H9 (cell line): ENCODE measurements around the gene ASIC4. TPM values are rescaled to one million over a fixed set of nuclear protein-coding genes. Genes with fewer than 3 reads are reported as not detected.

Experiments
- DNase-seq: peaks from one replicate; pipeline ENCODE4 v3.0.0-alpha.2; 2017
- H2AFZ ChIP-seq: one replicate; pipeline ENCODE4 v1.6.1; 2013; ENCODE audit warnings: mild to moderate bottlenecking, low read length, control low read depth, moderate library complexity
- H2AK5ac ChIP-seq: 2 replicates; pipeline ENCODE4 v1.6.1; 2013; ENCODE audit warnings: low read length, control low read depth, mixed read lengths; ENCODE audit not compliant: insufficient read length
- H2BK120ac ChIP-seq: one replicate; pipeline ENCODE4 v1.6.1; 2013; ENCODE audit warnings: low read depth, mild to moderate bottlenecking, low read length, control low read depth, inconsistent platforms; ENCODE audit not compliant: poor library complexity, severe bottlenecking
- H2BK12ac ChIP-seq: 2 replicates; pipeline ENCODE4 v1.6.1; 2013; ENCODE audit warnings: low read length, control low read depth, mixed read lengths, low read depth; ENCODE audit not compliant: insufficient read length
- H2BK15ac ChIP-seq: 2 replicates; pipeline ENCODE4 v1.6.1; 2013; ENCODE audit warnings: low read depth, low read length, control low read depth
- H2BK20ac ChIP-seq: one replicate; pipeline ENCODE4 v1.6.1; 2013; ENCODE audit warnings: low read depth, mild to moderate bottlenecking, low read length, control low read depth, inconsistent platforms; ENCODE audit not compliant: poor library complexity, severe bottlenecking
- H2BK5ac ChIP-seq: 2 replicates; pipeline ENCODE4 v1.6.1; 2013; ENCODE audit warnings: low read length, control low read depth, mixed read lengths; ENCODE audit not compliant: insufficient read length
- H3K14ac ChIP-seq: 2 replicates; pipeline ENCODE4 v1.6.1; 2013; ENCODE audit warnings: low read length, control low read depth; ENCODE audit not compliant: insufficient read depth
- H3K18ac ChIP-seq: 2 replicates; pipeline ENCODE4 v1.6.1; 2013; ENCODE audit warnings: low read depth, mild to moderate bottlenecking, mixed read lengths, low read length, control low read depth; ENCODE audit not compliant: insufficient read length
- H3K23ac ChIP-seq: 2 replicates; pipeline ENCODE4 v1.6.1; 2013; ENCODE audit warnings: low read length, control low read depth, mixed read lengths, low read depth; ENCODE audit not compliant: insufficient read length
- H3K23me2 ChIP-seq: 2 replicates; pipeline ENCODE4 v1.6.1; 2013; ENCODE audit warnings: low read depth, mild to moderate bottlenecking, mixed read lengths, low read length, control low read depth; ENCODE audit not compliant: insufficient read length, poor library complexity, severe bottlenecking
- H3K27ac ChIP-seq: 2 replicates; pipeline ENCODE4 v1.5.1; 2013; ENCODE audit warnings: low read length, control low read depth, mixed read lengths, low read depth; ENCODE audit not compliant: insufficient read length
- H3K27me3 ChIP-seq: 2 replicates; pipeline ENCODE4 v1.6.1; 2013; ENCODE audit warnings: low read length, control low read depth, inconsistent platforms; ENCODE audit not compliant: insufficient read depth
- H3K4ac ChIP-seq: 2 replicates; pipeline ENCODE4 v1.6.1; 2013; ENCODE audit warnings: low read depth, mild to moderate bottlenecking, control low read depth, inconsistent platforms, low read length, moderate library complexity
- H3K4me1 ChIP-seq: 2 replicates; pipeline ENCODE4 v1.6.1; 2013; ENCODE audit warnings: low read length, control low read depth, inconsistent platforms; ENCODE audit not compliant: insufficient read depth
- H3K4me2 ChIP-seq: 2 replicates; pipeline ENCODE4 v1.6.1; 2013; ENCODE audit warnings: low read length, control low read depth, mixed read lengths; ENCODE audit not compliant: insufficient read length, insufficient read depth
- H3K56ac ChIP-seq: 2 replicates; pipeline ENCODE4 v1.6.1; 2013; ENCODE audit warnings: low read depth, mild to moderate bottlenecking, mixed read lengths, low read length, control low read depth; ENCODE audit not compliant: insufficient read length
- H3K79me1 ChIP-seq: 2 replicates; pipeline ENCODE4 v1.6.1; 2013; ENCODE audit warnings: low read depth, mild to moderate bottlenecking, moderate library complexity, low read length, control low read depth, inconsistent platforms; ENCODE audit not compliant: insufficient read depth, poor library complexity, severe bottlenecking
- H3K79me2 ChIP-seq: 2 replicates; pipeline ENCODE4 v1.6.1; 2013; ENCODE audit warnings: low read length, control low read depth, inconsistent platforms; ENCODE audit not compliant: insufficient read depth
- H3K9ac ChIP-seq: 2 replicates; pipeline ENCODE4 v1.6.1; 2013; ENCODE audit warnings: low read length, control low read depth, mixed read lengths; ENCODE audit not compliant: insufficient read length; ENCODE audit errors: extremely low read depth
- H3K9me3 ChIP-seq: one replicate; pipeline ENCODE4 v1.6.1; 2013; ENCODE audit warnings: low read depth, low read length, inconsistent platforms; ENCODE audit not compliant: control insufficient read depth
- H3T11ph ChIP-seq: one replicate; pipeline ENCODE4 v1.6.1; 2013; ENCODE audit warnings: mild to moderate bottlenecking, low read length, control low read depth, inconsistent platforms
- H4K20me1 ChIP-seq: one replicate; pipeline ENCODE4 v1.6.1; 2013; ENCODE audit not compliant: control insufficient read depth, insufficient read length, insufficient read depth
- H4K5ac ChIP-seq: 2 replicates; pipeline ENCODE4 v1.6.1; 2013; ENCODE audit warnings: low read depth, mild to moderate bottlenecking, mixed read lengths, low read length, control low read depth; ENCODE audit not compliant: insufficient read length
- H4K8ac ChIP-seq: replicated peaks from 2 replicates; pipeline ENCODE4 v1.6.1; 2013; ENCODE audit warnings: low read length, control low read depth, mixed read lengths, low read depth; ENCODE audit not compliant: insufficient read length
- H4K91ac ChIP-seq: 2 replicates; pipeline ENCODE4 v1.6.1; 2013; ENCODE audit warnings: low read depth, mild to moderate bottlenecking, moderate library complexity, mixed read lengths, low read length, control low read depth; ENCODE audit not compliant: insufficient read length
- H3K27ac Mint-ChIP-seq, 3 experiments: 2 replicates in 2 of 3; 3 replicates in 1 of 3; pipeline ENCODE4 v1.8.0; 2020 to 2021; ENCODE audit warnings: mixed read lengths in 3 of 3, mild to moderate bottlenecking in 1 of 3, moderate library complexity in 1 of 3
- H3K27me3 Mint-ChIP-seq: 2 replicates; pipeline ENCODE4 v1.8.0; 2021; ENCODE audit warnings: low read depth, mild to moderate bottlenecking, moderate library complexity, mixed read lengths
- H3K36me3 Mint-ChIP-seq, 3 experiments: 2 replicates in 2 of 3; 3 replicates in 1 of 3; pipeline ENCODE4 v1.8.0; 2020 to 2021; ENCODE audit warnings: low read depth in 3 of 3, mixed read lengths in 3 of 3; ENCODE audit not compliant: insufficient read depth in 1 of 3
- H3K4me1 Mint-ChIP-seq, 2 experiments: 2 replicates each; pipeline ENCODE4 v1.8.0; 2020; ENCODE audit warnings: mixed read lengths in 2 of 2
- H3K4me3 Mint-ChIP-seq, 2 experiments: 2 replicates in 1 of 2; 3 replicates in 1 of 2; pipeline ENCODE4 v1.8.0; 2020 to 2021; ENCODE audit warnings: mild to moderate bottlenecking in 2 of 2, mixed read lengths in 2 of 2, moderate library complexity in 1 of 2
- H3K9me3 Mint-ChIP-seq, 2 experiments: 2 replicates in 1 of 2; 3 replicates in 1 of 2; pipeline ENCODE4 v1.8.0; 2020; ENCODE audit warnings: mild to moderate bottlenecking in 2 of 2, mixed read lengths in 2 of 2, moderate library complexity in 1 of 2
- CTCF ChIP-seq: fragments of 200-600 bp; sonication (generic); conservative IDR thresholded peaks from 3 replicates; pipeline ENCODE4 v1.8.0; 2021; ENCODE audit warnings: antibody characterized with exemption, mild to moderate bottlenecking
- WGBS: extraction: QIAGEN DNeasy Blood & Tissue Kit; methylation state at CpG from one replicate; pipeline ENCODE4 v1.1.7; 2013; ENCODE audit warnings: missing lambda C conversion rate, low lambda C conversion rate, mixed read lengths; ENCODE audit not compliant: insufficient read length; ENCODE audit errors: extremely low coverage; 5-methylcytosine and 5-hydroxymethylcytosine counted together
- total RNA-seq: library from RNA; stranded (reverse); gene quantifications from 2 replicates; pipeline ENCODE4 v1.2.1, GENCODE V29; 2021

ASIC4 gene
- total RNA-seq, 1 experiment from 2014 or later, result 0.37 TPM

GRCh38 chr2:219557791-219558785 is 43.8 kb downstream of the ASIC4 start:
- Histone ChIP-seq H3K79me2 (no peaks in the 10 kb centered on the region), H4K5ac (no peak overlapping the region), H3K9me3 (no peaks in the 10 kb centered on the region), H3K18ac (no peak overlapping the region), H3T11ph (no peak overlapping the region), H3K4me2 (no peak overlapping the region), H3K4me1 (peaks cover 17% of the 10 kb centered on the region; the same call in 1 of the 2 replicates), H2BK20ac (no peak overlapping the region), H2BK120ac (no peak overlapping the region), H3K23ac (no peak overlapping the region), H3K27ac (no peak overlapping the region), H3K23me2 (no peaks in the 10 kb centered on the region), H2AFZ (no peak overlapping the region), H2BK15ac (no peak overlapping the region), H4K8ac (no peak overlapping the region), H4K91ac (no peak overlapping the region), H2AK5ac (no peak overlapping the region), H3K79me1 (no peaks in the 10 kb centered on the region), H4K20me1 (no peaks in the 10 kb centered on the region), H2BK5ac (no peak overlapping the region), H3K27me3 (peaks cover 4% of the 10 kb centered on the region; the same call in 1 of the 2 replicates), H3K14ac (no peak overlapping the region), H3K56ac (no peak overlapping the region), H3K9ac (no peak overlapping the region), H2BK12ac (no peak overlapping the region), H3K4ac (no peak overlapping the region)
- Mint-ChIP-seq H3K36me3 (peaks cover 19 to 53% (median 46%) of the 10 kb centered on the region in 3 experiments), H3K4me1 (peaks cover 34 to 39% of the 10 kb centered on the region in 2 experiments), H3K4me3 (no peak overlapping the region), H3K27ac (no peak overlapping the region; a peak in 1 of 7 replicates), H3K27me3 (peaks cover 20% of the 10 kb centered on the region), H3K9me3 (no peaks in the 10 kb centered on the region; a peak in 1 of 5 replicates)
- no peak for DNase-seq
- no CpG with 5 or more reads among the region's 25 CpGs for WGBS
- TF ChIP-seq CTCF, result no peak
